Neutrophil (primary cell): ENCODE data around the gene GARIN5B.

Source experiments
- H3K27ac ChIP-seq: fragments of 200-600 bp; sonication (generic); 2 replicates; pipeline ENCODE4 v1.5.1; 2016; ENCODE audit warnings: mild to moderate bottlenecking, moderate library complexity
- H3K27me3 ChIP-seq: fragments of 200-600 bp; sonication (generic); 2 replicates; pipeline ENCODE4 v1.6.0; 2016; ENCODE audit warnings: mild to moderate bottlenecking
- H3K36me3 ChIP-seq: fragments of 200-600 bp; sonication (generic); 2 replicates; pipeline ENCODE4 v1.5.1; 2017
- H3K4me1 ChIP-seq, 2 experiments: fragments of 200-600 bp in 1 of 2; sonication (generic) in 1 of 2; 1 replicate in 1 of 2; 2 replicates in 1 of 2; pipeline versions ENCODE4 v1.5.1 to v1.6.1; 2013 to 2016; ENCODE audit warnings: low read depth in 1 of 2, low read length in 1 of 2, mild to moderate bottlenecking in 1 of 2, moderate library complexity in 1 of 2; ENCODE audit not compliant: control insufficient read depth in 1 of 2, insufficient read depth in 1 of 2
- H3K4me3 ChIP-seq, 2 experiments: fragments of 200-600 bp in 1 of 2; sonication (generic) in 1 of 2; 1 replicate in 1 of 2; 2 replicates in 1 of 2; pipeline ENCODE4 v1.5.1; 2013 to 2016; ENCODE audit warnings: low read depth in 1 of 2, low read length in 1 of 2, mild to moderate bottlenecking in 1 of 2, moderate library complexity in 1 of 2
- H3K9me3 ChIP-seq: fragments of 200-600 bp; sonication (generic); 2 replicates; pipeline ENCODE4 v1.5.1; 2016
- TF ChIP-seq, protein P1 (sequence below): fragments of 200-600 bp; sonication (generic); IDR thresholded peaks from 2 replicates; pipeline ENCODE4 v1.5.1; 2016; ENCODE audit warnings: antibody characterized with exemption

The GARIN5B gene

DNA sequence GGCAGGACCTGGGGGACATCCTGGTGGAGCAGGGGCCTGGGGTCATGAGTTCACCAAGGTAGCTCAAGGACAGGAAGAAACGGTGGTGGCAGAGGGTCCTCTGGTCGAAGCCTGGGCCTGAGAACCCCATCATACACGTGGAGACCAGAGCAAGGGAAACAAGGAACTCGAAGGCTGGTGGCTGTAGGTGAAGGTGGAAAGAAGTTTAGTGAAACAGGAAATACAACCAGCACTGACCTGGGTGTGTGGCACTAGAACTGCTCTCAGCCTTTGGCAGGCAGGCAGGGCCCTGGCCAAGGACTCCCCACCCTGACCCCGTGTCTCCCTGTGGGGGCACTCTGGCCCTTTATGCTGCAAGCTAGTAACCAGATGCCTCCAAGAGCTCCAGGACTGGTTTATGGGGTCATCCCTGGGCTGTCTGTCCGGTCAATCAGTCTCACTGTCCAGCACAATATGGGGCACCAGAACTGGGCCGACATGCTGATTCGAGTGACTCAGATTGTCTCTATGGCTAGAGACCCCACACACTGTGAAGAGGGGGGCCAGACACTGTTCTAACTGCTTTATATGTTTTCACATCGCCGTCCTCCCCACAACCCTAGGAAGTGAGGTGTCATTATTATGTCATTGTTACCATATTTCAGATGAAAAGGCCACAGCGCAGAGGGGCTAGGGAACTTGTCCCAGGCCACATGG, 12.3 kb downstream of the GARIN5B start:
- H3K9me3 ChIP-seq, result no peaks in the 10 kb centered on the region
- H3K4me1 ChIP-seq, result peaks cover 7 to 15% of the 10 kb centered on the region in 2 experiments
- H3K27ac ChIP-seq, result no peak overlapping the region
- peaks cover 52% of the 10 kb centered on the region for H3K27me3 ChIP-seq
- peaks cover 12% of the 10 kb centered on the region for H3K36me3 ChIP-seq
- no peak overlapping the region for H3K4me3 ChIP-seq
- TF ChIP-seq, protein P1, sequence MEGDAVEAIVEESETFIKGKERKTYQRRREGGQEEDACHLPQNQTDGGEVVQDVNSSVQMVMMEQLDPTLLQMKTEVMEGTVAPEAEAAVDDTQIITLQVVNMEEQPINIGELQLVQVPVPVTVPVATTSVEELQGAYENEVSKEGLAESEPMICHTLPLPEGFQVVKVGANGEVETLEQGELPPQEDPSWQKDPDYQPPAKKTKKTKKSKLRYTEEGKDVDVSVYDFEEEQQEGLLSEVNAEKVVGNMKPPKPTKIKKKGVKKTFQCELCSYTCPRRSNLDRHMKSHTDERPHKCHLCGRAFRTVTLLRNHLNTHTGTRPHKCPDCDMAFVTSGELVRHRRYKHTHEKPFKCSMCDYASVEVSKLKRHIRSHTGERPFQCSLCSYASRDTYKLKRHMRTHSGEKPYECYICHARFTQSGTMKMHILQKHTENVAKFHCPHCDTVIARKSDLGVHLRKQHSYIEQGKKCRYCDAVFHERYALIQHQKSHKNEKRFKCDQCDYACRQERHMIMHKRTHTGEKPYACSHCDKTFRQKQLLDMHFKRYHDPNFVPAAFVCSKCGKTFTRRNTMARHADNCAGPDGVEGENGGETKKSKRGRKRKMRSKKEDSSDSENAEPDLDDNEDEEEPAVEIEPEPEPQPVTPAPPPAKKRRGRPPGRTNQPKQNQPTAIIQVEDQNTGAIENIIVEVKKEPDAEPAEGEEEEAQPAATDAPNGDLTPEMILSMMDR, result no peak

DNA sequence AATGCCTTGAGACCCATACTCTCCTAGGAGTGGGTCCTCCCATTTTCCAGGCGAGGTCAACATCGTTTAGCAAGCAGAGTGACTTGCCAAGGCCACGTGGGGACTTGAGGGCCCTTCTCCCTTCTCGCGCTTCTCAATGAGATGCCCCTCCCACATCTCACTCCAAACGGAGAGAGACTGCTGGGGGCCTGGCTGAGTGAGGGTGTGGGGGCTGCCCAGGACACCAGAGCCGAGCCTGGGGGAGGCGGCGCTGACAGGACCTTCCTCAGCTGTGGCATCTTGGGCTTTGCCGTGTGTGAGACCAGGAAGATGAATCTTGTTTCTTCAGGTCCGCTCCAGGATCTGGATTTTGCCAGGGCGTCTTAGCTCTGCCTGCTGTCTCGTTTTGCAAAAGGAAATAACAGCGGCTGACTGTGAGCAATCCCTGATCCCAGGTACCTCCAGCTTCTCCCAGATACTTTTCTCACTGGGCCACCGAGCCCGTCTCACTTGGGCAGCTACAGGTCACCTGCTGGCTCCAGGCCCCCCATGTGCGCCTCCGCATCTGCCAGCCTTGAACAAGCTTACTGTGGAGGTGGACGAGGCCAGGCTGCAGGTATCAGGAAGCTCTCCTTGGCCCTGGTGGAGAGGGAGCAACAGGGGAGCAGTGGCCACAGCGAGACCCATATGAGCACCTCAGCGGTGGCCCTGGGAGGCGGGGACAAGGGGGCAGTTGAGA, 14.6 kb downstream of the GARIN5B start:
- H3K27me3 ChIP-seq, result peaks cover 29% of the 10 kb centered on the region
- H3K9me3 ChIP-seq, result no peaks in the 10 kb centered on the region
- no peak overlapping the region for H3K4me3 ChIP-seq
- H3K27ac ChIP-seq, result no peak overlapping the region
- H3K36me3 ChIP-seq, result peaks cover 12% of the 10 kb centered on the region
- peaks cover 3 to 4% of the 10 kb centered on the region in 2 experiments for H3K4me1 ChIP-seq
- TF ChIP-seq, protein P1, result no peak

DNA sequence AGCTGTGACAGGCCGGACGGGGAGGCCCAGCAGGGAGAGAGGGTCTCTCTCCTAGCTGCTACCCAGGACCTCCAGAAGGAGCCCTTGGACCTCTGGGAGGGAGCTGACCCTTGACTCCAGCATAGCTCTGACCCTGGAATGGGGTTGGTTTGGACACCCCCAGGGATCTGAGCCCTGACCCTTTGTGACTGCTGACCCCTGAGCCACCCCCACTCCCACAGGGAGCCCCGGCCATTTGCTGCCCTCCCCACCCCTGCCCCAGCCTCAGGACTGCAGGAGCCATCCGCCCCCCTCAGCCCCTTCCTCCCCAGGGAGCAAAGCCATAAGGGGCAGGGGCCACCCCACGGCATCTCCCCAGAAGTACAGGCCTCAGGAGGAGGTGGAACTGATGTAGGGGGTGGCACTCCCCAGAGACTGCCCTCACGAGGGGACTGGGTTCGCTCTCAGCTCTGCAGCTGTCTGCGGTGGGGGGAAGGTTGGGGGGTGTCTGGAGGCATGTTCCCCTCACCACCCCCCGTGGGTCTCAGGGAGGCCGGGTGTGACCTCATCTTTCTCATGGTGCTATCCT, 15.5 kb downstream of the GARIN5B start:
- Histone ChIP-seq H3K9me3 (no peaks in the 10 kb centered on the region), H3K27me3 (peaks cover 20% of the 10 kb centered on the region), H3K36me3 (peaks cover 12% of the 10 kb centered on the region), H3K4me1 (no peaks in the 10 kb centered on the region), H3K4me3 (no peak overlapping the region), H3K27ac (no peak overlapping the region)
- TF ChIP-seq, protein P1, result no peak

- TF ChIP-seq, protein P1, result no peak
- Histone ChIP-seq H3K27me3 (peaks cover 13% of the 10 kb centered on the region), H3K4me1 (no peaks in the 10 kb centered on the region), H3K36me3 (peaks cover 16% of the 10 kb centered on the region), H3K27ac (no peak overlapping the region), H3K9me3 (no peaks in the 10 kb centered on the region), H3K4me3 (no peak overlapping the region)
These were observed 16.2 kb downstream of the GARIN5B start for GRCh38 chr19:55346725-55347441.

GRCh38 chr19:55345818-55346724, 17.0 kb downstream of the GARIN5B start:
- Histone ChIP-seq H3K4me1 (peaks cover 0 to 3% of the 10 kb centered on the region in 2 experiments), H3K9me3 (no peaks in the 10 kb centered on the region), H3K27ac (no peak overlapping the region), H3K36me3 (peaks cover 16% of the 10 kb centered on the region), H3K4me3 (no peak overlapping the region), H3K27me3 (peaks cover 12% of the 10 kb centered on the region)
- TF ChIP-seq, protein P1, result no peak
